Measurements from ENCODE around the gene ENOX1. TPM values are rescaled to one million over a fixed set of nuclear protein-coding genes. Genes with fewer than 3 reads are reported as not detected.

The ENOX1 gene
- polyA plus RNA-seq, 1 donor (not counting 4 experiments of a cell fraction or from before 2014, with no cell fraction given): 1.1 TPM

GRCh38 chr13:43195112-43195511 is 591.7 kb downstream of the ENOX1 start:
- no peak for TF ChIP-seq EZH2 (IDR thresholded peaks at IDR 0.05; ENCODE audit: low read length)
- no peak for TF ChIP-seq CTCF (optimal IDR thresholded peaks at IDR 0.05 in 1 of 3, IDR thresholded peaks at IDR 0.05 in 1 of 3, conservative IDR thresholded peaks at IDR 0.05 in 1 of 3; ENCODE audit: extremely low read depth in 1 of 3, insufficient read depth in 2 of 3, low read length in 3 of 3)
- Histone ChIP-seq H3K27ac (ENCODE audit: control insufficient read depth, insufficient read depth, low read length) (no peak overlapping the region), H3K27me3 (ENCODE audit: control insufficient read depth, extremely low read depth, insufficient read depth, low read length) (peaks cover 6% of the 10 kb centered on the region), H3K9me3 (ENCODE audit: control insufficient read depth, low read depth, low read length) (no peaks in the 10 kb centered on the region), H3K9me1 (ENCODE audit: control insufficient read depth, extremely low read depth, insufficient read depth, low read length) (no peaks in the 10 kb centered on the region), H3K4me2 (ENCODE audit: control insufficient read depth, extremely low read depth, insufficient read depth, low read depth, low read length) (no peak overlapping the region), H3K4me1 (ENCODE audit: control insufficient read depth, extremely low read depth, insufficient read depth, low read length) (no peaks in the 10 kb centered on the region), H4K20me1 (ENCODE audit: control insufficient read depth, extremely low read depth, insufficient read depth, low read length) (no peaks in the 10 kb centered on the region), H3K36me3 (ENCODE audit: control insufficient read depth in 2 of 2, extremely low read depth in 1 of 2, insufficient read depth in 2 of 2, low read length in 2 of 2) (no peaks in the 10 kb centered on the region), H3K9ac (ENCODE audit: control insufficient read depth, extremely low read depth, insufficient read depth, low read length) (no peak overlapping the region), H3K79me2 (ENCODE audit: control insufficient read depth, insufficient read depth, low read length) (no peaks in the 10 kb centered on the region), H2AFZ (ENCODE audit: control insufficient read depth, low read length) (no peak overlapping the region), H3K4me3 (ENCODE audit: control insufficient read depth in 2 of 3, extremely low read depth in 1 of 3, insufficient read depth in 2 of 3, low read depth in 1 of 3, low read length in 3 of 3) (no peak overlapping the region)
- FAIRE-seq (no peak), DNase-seq (ENCODE audit: low read depth, low spot score) (no peak)
- dilution Hi-C loops (cut with MboI; ENCODE audit: extremely low pct_ligation_motif_present, low sequenced_read_pairs): no loop called here

GRCh38 chr13:43193789-43194420 is 592.9 kb downstream of the ENOX1 start:
- Histone ChIP-seq H3K9me3 (ENCODE audit: control insufficient read depth, low read depth, low read length) (no peaks in the 10 kb centered on the region), H3K4me3 (ENCODE audit: control insufficient read depth in 2 of 3, extremely low read depth in 1 of 3, insufficient read depth in 2 of 3, low read depth in 1 of 3, low read length in 3 of 3) (no peak overlapping the region), H3K27ac (ENCODE audit: control insufficient read depth, insufficient read depth, low read length) (no peak overlapping the region), H3K4me2 (ENCODE audit: control insufficient read depth, extremely low read depth, insufficient read depth, low read depth, low read length) (no peak overlapping the region), H3K27me3 (ENCODE audit: control insufficient read depth, extremely low read depth, insufficient read depth, low read length) (peaks cover 6% of the 10 kb centered on the region), H4K20me1 (ENCODE audit: control insufficient read depth, extremely low read depth, insufficient read depth, low read length) (no peaks in the 10 kb centered on the region), H2AFZ (ENCODE audit: control insufficient read depth, low read length) (no peak overlapping the region), H3K9ac (ENCODE audit: control insufficient read depth, extremely low read depth, insufficient read depth, low read length) (no peak overlapping the region), H3K79me2 (ENCODE audit: control insufficient read depth, insufficient read depth, low read length) (no peaks in the 10 kb centered on the region), H3K36me3 (ENCODE audit: control insufficient read depth in 2 of 2, extremely low read depth in 1 of 2, insufficient read depth in 2 of 2, low read length in 2 of 2) (no peaks in the 10 kb centered on the region), H3K4me1 (ENCODE audit: control insufficient read depth, extremely low read depth, insufficient read depth, low read length) (no peaks in the 10 kb centered on the region), H3K9me1 (ENCODE audit: control insufficient read depth, extremely low read depth, insufficient read depth, low read length) (no peaks in the 10 kb centered on the region)
- TF ChIP-seq CTCF (optimal IDR thresholded peaks at IDR 0.05 in 1 of 3, IDR thresholded peaks at IDR 0.05 in 1 of 3, conservative IDR thresholded peaks at IDR 0.05 in 1 of 3; ENCODE audit: extremely low read depth in 1 of 3, insufficient read depth in 2 of 3, low read length in 3 of 3) (no peak), EZH2 (IDR thresholded peaks at IDR 0.05; ENCODE audit: low read length) (no peak)
- FAIRE-seq (no peak), DNase-seq (ENCODE audit: low read depth, low spot score) (no peak)
- dilution Hi-C loops (cut with MboI; ENCODE audit: extremely low pct_ligation_motif_present, low sequenced_read_pairs): no loop called here

Data from keratinocyte (primary cell).